Testis (tissue), 3 donors: Measurements from ENCODE around the gene TRIO. TPM values are rescaled to one million over a fixed set of nuclear protein-coding genes. Genes with fewer than 3 reads are reported as not detected.

ENCODE experiments used
- DNase-seq: peaks from one replicate; pipeline ENCODE4 v3.0.0-alpha.2; 2019
- H3K27ac ChIP-seq, 2 donors: fragments of 200-600 bp; sonication (generic); one replicate each; pipeline ENCODE4 v1.5.1; 2019
- H3K27me3 ChIP-seq: fragments of 200-600 bp; sonication (generic); one replicate; pipeline ENCODE4 v1.5.1; 2019
- H3K36me3 ChIP-seq: fragments of 200-600 bp; sonication (generic); one replicate; pipeline ENCODE4 v1.5.1; 2017; ENCODE audit warnings: low read depth; ENCODE audit errors: missing control alignments
- H3K4me1 ChIP-seq: fragments of 200-600 bp; sonication (generic); one replicate; pipeline ENCODE4 v1.5.1; 2019
- H3K4me3 ChIP-seq, 2 donors: fragments of 200-600 bp; sonication (generic); one replicate each; pipeline ENCODE4 v1.5.1; 2017 to 2019
- H3K9me3 ChIP-seq: fragments of 200-600 bp; sonication (generic); one replicate; pipeline ENCODE4 v1.5.1; 2017
- CTCF ChIP-seq, 3 experiments: fragments of 450-650 bp in 2 of 3; fragments of 200-600 bp in 1 of 3; sonication (generic) in 1 of 3; IDR thresholded peaks; one replicate each; pipeline ENCODE4 v1.5.1; 2016 to 2019; ENCODE audit warnings: antibody characterized with exemption in 3 of 3, mild to moderate bottlenecking in 2 of 3, moderate library complexity in 1 of 3
- POLR2A ChIP-seq: fragments of 450-650 bp; IDR thresholded peaks from one replicate; pipeline ENCODE4 v1.6.1; 2017; ENCODE audit warnings: antibody characterized with exemption, mild to moderate bottlenecking, moderate library complexity
- WGBS, 2 donors: methylation state at CpG; one replicate each; pipeline ENCODE4 v1.1.5; 2018; 5-methylcytosine and 5-hydroxymethylcytosine counted together
- intact Hi-C: fragments of 100-400 bp; cut with DNase I; formaldehyde crosslinking; loops from one replicate; pipeline ENCODE4 v1.15.1; 2023; ENCODE audit warnings: low total_unique reads
- polyA plus RNA-seq: library from polyadenylated mRNA; stranded (reverse); fragments of 350-450 nt; fragmentation: Illumina TruSeq; extraction: RNeasy Lipid Tissue Mini Kit (QIAGEN cat#74804); gene quantifications from one replicate; pipeline ENCODE4 v1.2.3, GENCODE V29; 2014; ENCODE audit warnings: low read depth, low replicate concordance; ENCODE audit not compliant: insufficient read depth
- total RNA-seq, 2 donors: library from RNA; depleted of rRNA; stranded (reverse); fragments of >200 nt; gene quantifications; one replicate each; pipeline ENCODE4 v1.2.3, GENCODE V29; 2016

TRIO gene
- total and polyA plus RNA-seq, 3 donors from 2014 or later = 47.2 to 295 (median 249) TPM

- 87 to 88% methylated on average over 10 to 11 of the region's 11 CpGs for WGBS, 2 donors
- no peaks in the 10 kb centered on the region for H3K4me1 ChIP-seq
- intact Hi-C loops = loop anchor here (10.0 kb wide), 1 partner anchor 262 kb away; no protein-coding TSS in a partner anchor
- no peak overlapping the region for H3K4me3 ChIP-seq
- H3K9me3 ChIP-seq = no peaks in the 10 kb centered on the region
- DNase-seq = no peak
- no peaks in the 10 kb centered on the region for H3K36me3 ChIP-seq
- H3K27me3 ChIP-seq = no peaks in the 10 kb centered on the region
- TF ChIP-seq CTCF (IDR thresholded peaks at IDR 0.05) = no peak
- no peak for TF ChIP-seq POLR2A
- no peak overlapping the region for H3K27ac ChIP-seq
Observed at GRCh38 chr5:14256756-14257393, 113.7 kb downstream of the TRIO start.

GRCh38 chr5:14257995-14258403 is 114.9 kb downstream of the TRIO start:
- no peak for DNase-seq
- no peak overlapping the region for H3K4me3 ChIP-seq
- no peaks in the 10 kb centered on the region for H3K27me3 ChIP-seq
- WGBS, 2 donors = 65 to 74% methylated on average over 7 of the region's 7 CpGs
- H3K4me1 ChIP-seq = no peaks in the 10 kb centered on the region
- intact Hi-C loops = loop anchor here (10.0 kb wide), 1 partner anchor 263 kb away; no protein-coding TSS in a partner anchor
- TF ChIP-seq CTCF (IDR thresholded peaks at IDR 0.05) = no peak
- no peak for TF ChIP-seq POLR2A
- H3K27ac ChIP-seq = no peak overlapping the region
- no peaks in the 10 kb centered on the region for H3K9me3 ChIP-seq
- no peaks in the 10 kb centered on the region for H3K36me3 ChIP-seq

- H3K27me3 ChIP-seq = no peaks in the 10 kb centered on the region
- no peak overlapping the region for H3K4me3 ChIP-seq
- no peak for DNase-seq
- no peak for TF ChIP-seq POLR2A
- TF ChIP-seq CTCF (IDR thresholded peaks at IDR 0.05) = no peak
- no peaks in the 10 kb centered on the region for H3K4me1 ChIP-seq
- H3K36me3 ChIP-seq = no peaks in the 10 kb centered on the region
- H3K9me3 ChIP-seq = no peaks in the 10 kb centered on the region
- 39 to 69% methylated on average over 10 to 11 of the region's 11 CpGs for WGBS, 2 donors
- intact Hi-C loops = loop anchor here (10.0 kb wide), 1 partner anchor 264 kb away; no protein-coding TSS in a partner anchor
- H3K27ac ChIP-seq = no peak overlapping the region
Observed at GRCh38 chr5:14258840-14259239, 115.7 kb downstream of the TRIO start.

- Histone ChIP-seq H3K27ac (no peak overlapping the region), H3K4me3 (no peak overlapping the region), H3K27me3 (no peaks in the 10 kb centered on the region), H3K9me3 (no peaks in the 10 kb centered on the region), H3K36me3 (no peaks in the 10 kb centered on the region), H3K4me1 (no peaks in the 10 kb centered on the region)
- intact Hi-C loops = loop anchor here (10.0 kb wide), 2 partner anchors 116 to 146 kb away; partner anchors contain the start of gene TRIO
- DNase-seq = no peak
- TF ChIP-seq POLR2A (no peak), CTCF (IDR thresholded peaks at IDR 0.05) (no peak)
- WGBS, 2 donors = 29 to 42% methylated on average over 2 of the region's 2 CpGs
Observed at GRCh38 chr5:14260637-14261036, 117.5 kb downstream of the TRIO start.

- intact Hi-C loops = loop anchor here (10.0 kb wide), 2 partner anchors 116 to 146 kb away; partner anchors contain the start of gene TRIO
Observed at GRCh38 chr5:14261235-14261634, 118.1 kb downstream of the TRIO start.

More at GRCh38 chr5:14261235-14261634, 118.1 kb downstream of the TRIO start:
- 78 to 87% methylated on average over 5 of the region's 5 CpGs for WGBS, 2 donors
- H3K9me3 ChIP-seq = no peaks in the 10 kb centered on the region
- DNase-seq = no peak
- no peaks in the 10 kb centered on the region for H3K4me1 ChIP-seq
- no peak overlapping the region for H3K4me3 ChIP-seq
- no peaks in the 10 kb centered on the region for H3K36me3 ChIP-seq
- no peaks in the 10 kb centered on the region for H3K27me3 ChIP-seq
- TF ChIP-seq POLR2A = no peak
- TF ChIP-seq CTCF (IDR thresholded peaks at IDR 0.05) = no peak
- no peak overlapping the region for H3K27ac ChIP-seq
